Neuronal stem cell (in vitro differentiated cells): ENCODE data around the gene RREB1.

ENCODE experiments used
- DNase-seq: peaks from one replicate; pipeline ENCODE4 v3.0.0-alpha.2; 2013; ENCODE audit warnings: low spot score
- H2AFZ ChIP-seq: one replicate; pipeline ENCODE4 v1.6.1; 2013; ENCODE audit warnings: mild to moderate bottlenecking, low read length, inconsistent platforms
- H2AK5ac ChIP-seq: 2 replicates; pipeline ENCODE4 v1.6.1; 2013; ENCODE audit warnings: low read depth, mild to moderate bottlenecking, inconsistent platforms, low read length, moderate library complexity, mixed read lengths
- H2BK120ac ChIP-seq: 2 replicates; pipeline ENCODE4 v1.6.1; 2013; ENCODE audit warnings: low read depth, mild to moderate bottlenecking, inconsistent platforms, low read length, moderate library complexity, mixed read lengths
- H2BK12ac ChIP-seq: one replicate; pipeline ENCODE4 v1.6.1; 2013; ENCODE audit warnings: low read length, inconsistent platforms
- H2BK15ac ChIP-seq: 2 replicates; pipeline ENCODE4 v1.6.1; 2013; ENCODE audit warnings: mild to moderate bottlenecking, low read length, inconsistent platforms, mixed read lengths
- H2BK5ac ChIP-seq: one replicate; pipeline ENCODE4 v1.6.1; 2013; ENCODE audit warnings: inconsistent platforms, mild to moderate bottlenecking, low read length, moderate library complexity
- H3K14ac ChIP-seq: one replicate; pipeline ENCODE4 v1.6.1; 2013; ENCODE audit warnings: low read length, inconsistent platforms
- H3K18ac ChIP-seq: 2 replicates; pipeline ENCODE4 v1.6.1; 2013; ENCODE audit warnings: low read length, inconsistent platforms
- H3K23ac ChIP-seq: 2 replicates; pipeline ENCODE4 v1.6.1; 2013; ENCODE audit warnings: low read depth, mild to moderate bottlenecking, mixed read lengths, low read length, inconsistent platforms; ENCODE audit not compliant: poor library complexity
- H3K27ac ChIP-seq: replicated peaks from 3 replicates; pipeline ENCODE4 v1.5.1; 2013; ENCODE audit warnings: low read length, inconsistent platforms
- H3K27me3 ChIP-seq, 3 experiments: 2 replicates each; pipeline ENCODE4 v1.6.1; 2013; ENCODE audit warnings: low read length in 3 of 3, mild to moderate bottlenecking in 2 of 3, inconsistent platforms in 1 of 3, low read depth in 1 of 3, mixed read lengths in 1 of 3, moderate library complexity in 1 of 3; ENCODE audit not compliant: control insufficient read depth in 3 of 3, insufficient read depth in 3 of 3
- H3K36me3 ChIP-seq, 2 donors: replicated peaks in 1 of 2; 2 replicates each; pipeline ENCODE4 v1.6.1; 2013; ENCODE audit warnings: low read length in 2 of 2; ENCODE audit not compliant: control insufficient read depth in 2 of 2, insufficient read depth in 2 of 2
- H3K4ac ChIP-seq: 2 replicates; pipeline ENCODE4 v1.6.1; 2013; ENCODE audit warnings: inconsistent platforms, mild to moderate bottlenecking, low read length, moderate library complexity
- H3K4me1 ChIP-seq, 2 donors: 1 replicate in 1 of 2; 2 replicates in 1 of 2; pipeline ENCODE4 v1.6.1; 2013; ENCODE audit warnings: low read length in 2 of 2, low read depth in 1 of 2; ENCODE audit not compliant: control insufficient read depth in 2 of 2, insufficient read depth in 1 of 2
- H3K4me2 ChIP-seq: one replicate; pipeline ENCODE4 v1.6.1; 2013; ENCODE audit warnings: mild to moderate bottlenecking, low read length, inconsistent platforms; ENCODE audit not compliant: insufficient read depth, poor library complexity, severe bottlenecking
- H3K4me3 ChIP-seq, 2 donors: 2 replicates each; pipeline ENCODE4 v1.5.1; 2013; ENCODE audit warnings: low read length in 2 of 2, mild to moderate bottlenecking in 2 of 2, inconsistent platforms in 1 of 2, moderate library complexity in 1 of 2
- H3K79me1 ChIP-seq: one replicate; pipeline ENCODE4 v1.6.1; 2013; ENCODE audit warnings: low read depth, mild to moderate bottlenecking, inconsistent platforms, low read length, moderate library complexity
- H3K9ac ChIP-seq: one replicate; pipeline ENCODE4 v1.6.1; 2013; ENCODE audit warnings: mild to moderate bottlenecking, low read depth, low read length, inconsistent platforms; ENCODE audit not compliant: poor library complexity
- H3K9me3 ChIP-seq, 2 donors: replicated peaks in 1 of 2; 2 replicates each; pipeline versions ENCODE3 to v1.6.1; 2013; ENCODE audit warnings: low read length in 2 of 2, mild to moderate bottlenecking in 2 of 2, inconsistent platforms in 1 of 2, low read depth in 1 of 2, mixed read lengths in 1 of 2, moderate library complexity in 1 of 2; ENCODE audit not compliant: control insufficient read depth in 2 of 2, insufficient read depth in 1 of 2
- H4K8ac ChIP-seq: one replicate; pipeline ENCODE4 v1.6.1; 2013; ENCODE audit warnings: low read depth, mild to moderate bottlenecking, inconsistent platforms, low read length, moderate library complexity
- H4K91ac ChIP-seq: one replicate; pipeline ENCODE4 v1.6.1; 2013; ENCODE audit warnings: low read length, low read depth, mild to moderate bottlenecking, inconsistent platforms; ENCODE audit not compliant: poor library complexity
- WGBS, 2 donors: extraction: QIAGEN DNeasy Blood & Tissue Kit; methylation state at CpG; one replicate each; pipeline ENCODE4 v1.1.7; 2013; ENCODE audit warnings: missing lambda C conversion rate in 2 of 2, mixed read lengths in 1 of 2; ENCODE audit not compliant: insufficient read length in 2 of 2, insufficient replicate concordance in 1 of 2; ENCODE audit errors: extremely low coverage in 2 of 2; 5-methylcytosine and 5-hydroxymethylcytosine counted together

The RREB1 gene

GRCh38 chr6:7200598-7201443 is 93.1 kb downstream of the RREB1 start:
- H3K4me1 ChIP-seq: peaks cover 0 to 1% of the 10 kb centered on the region in 2 donors
- no peak overlapping the region for H4K8ac ChIP-seq
- H3K27me3 ChIP-seq: no peaks in the 10 kb centered on the region
- H3K27ac ChIP-seq: no peak overlapping the region
- no peak for DNase-seq
- no peak overlapping the region for H3K23ac ChIP-seq
- no peak overlapping the region for H3K4me3 ChIP-seq
- H2AK5ac ChIP-seq: no peak overlapping the region
- peaks cover 0 to 53% of the 10 kb centered on the region in 2 donors for H3K36me3 ChIP-seq
- no peak overlapping the region for H3K4me2 ChIP-seq
- H3K9me3 ChIP-seq: no peaks in the 10 kb centered on the region
- no peak overlapping the region for H2BK120ac ChIP-seq
- H3K4ac ChIP-seq: no peak overlapping the region
- H2AFZ ChIP-seq: no peak overlapping the region
- no peak overlapping the region for H3K14ac ChIP-seq
- no peak overlapping the region for H3K18ac ChIP-seq
- no CpG with 5 or more reads among the region's 13 CpGs for WGBS, 2 donors
- H2BK15ac ChIP-seq: no peak overlapping the region
- no peaks in the 10 kb centered on the region for H3K79me1 ChIP-seq
- no peak overlapping the region for H2BK12ac ChIP-seq
- no peak overlapping the region for H3K9ac ChIP-seq
- H4K91ac ChIP-seq: no peak overlapping the region
- no peak overlapping the region for H2BK5ac ChIP-seq

GRCh38 chr6:7201444-7201731 is 93.6 kb downstream of the RREB1 start:
- no peaks in the 10 kb centered on the region for H3K79me1 ChIP-seq
- H3K36me3 ChIP-seq: peaks cover 0 to 50% of the 10 kb centered on the region in 2 donors
- no peak overlapping the region for H2BK120ac ChIP-seq
- no peak overlapping the region for H4K91ac ChIP-seq
- H3K4me2 ChIP-seq: no peak overlapping the region
- H3K9me3 ChIP-seq: no peaks in the 10 kb centered on the region
- H3K27me3 ChIP-seq: no peaks in the 10 kb centered on the region
- DNase-seq: no peak
- H3K23ac ChIP-seq: no peak overlapping the region
- whole genome bisulfite sequencing, 2 donors: no CpG with 5 or more reads among the region's 2 CpGs
- no peak overlapping the region for H3K4ac ChIP-seq
- no peak overlapping the region for H3K14ac ChIP-seq
- no peak overlapping the region for H3K18ac ChIP-seq
- no peak overlapping the region for H2BK15ac ChIP-seq
- H2AK5ac ChIP-seq: no peak overlapping the region
- no peak overlapping the region for H2BK5ac ChIP-seq
- no peak overlapping the region for H3K9ac ChIP-seq
- no peak overlapping the region for H2AFZ ChIP-seq
- no peak overlapping the region for H3K27ac ChIP-seq
- no peak overlapping the region for H3K4me3 ChIP-seq
- H2BK12ac ChIP-seq: no peak overlapping the region
- no peaks in the 10 kb centered on the region for H3K4me1 ChIP-seq
- no peak overlapping the region for H4K8ac ChIP-seq

GRCh38 chr6:7201732-7202541 is 94.2 kb downstream of the RREB1 start:
- no peak overlapping the region for H3K18ac ChIP-seq
- H2AFZ ChIP-seq: no peak overlapping the region
- no CpG with 5 or more reads among the region's 16 CpGs for WGBS, 2 donors
- H2BK120ac ChIP-seq: no peak overlapping the region
- no peak overlapping the region for H4K8ac ChIP-seq
- no peak overlapping the region for H2BK5ac ChIP-seq
- no peak overlapping the region for H2BK15ac ChIP-seq
- peaks cover 0 to 46% of the 10 kb centered on the region in 2 donors for H3K36me3 ChIP-seq
- no peaks in the 10 kb centered on the region for H3K27me3 ChIP-seq
- H4K91ac ChIP-seq: no peak overlapping the region
- no peak overlapping the region for H2AK5ac ChIP-seq
- H3K4me2 ChIP-seq: no peak overlapping the region
- no peak overlapping the region for H3K27ac ChIP-seq
- no peak overlapping the region for H2BK12ac ChIP-seq
- peak overlapping the region; percentile 26 for H3K23ac ChIP-seq
- no peak for DNase-seq
- H3K4me3 ChIP-seq: no peak overlapping the region
- H3K4ac ChIP-seq: no peak overlapping the region
- no peak overlapping the region for H3K14ac ChIP-seq
- H3K79me1 ChIP-seq: no peaks in the 10 kb centered on the region
- H3K9ac ChIP-seq: no peak overlapping the region
- H3K4me1 ChIP-seq: no peaks in the 10 kb centered on the region
- H3K9me3 ChIP-seq: no peaks in the 10 kb centered on the region

- Histone ChIP-seq H3K36me3 (peaks cover 0 to 42% of the 10 kb centered on the region in 2 donors), H3K4me1 (no peaks in the 10 kb centered on the region), H2BK120ac (no peak overlapping the region), H3K4me2 (no peak overlapping the region), H4K91ac (no peak overlapping the region), H4K8ac (no peak overlapping the region), H3K4ac (no peak overlapping the region), H2BK15ac (no peak overlapping the region), H3K27me3 (no peaks in the 10 kb centered on the region), H2BK5ac (no peak overlapping the region), H3K18ac (no peak overlapping the region), H3K4me3 (no peak overlapping the region), H3K9me3 (no peaks in the 10 kb centered on the region), H3K14ac (no peak overlapping the region), H2AFZ (no peak overlapping the region), H3K9ac (no peak overlapping the region), H2AK5ac (no peak overlapping the region), H3K27ac (no peak overlapping the region), H2BK12ac (no peak overlapping the region), H3K79me1 (no peaks in the 10 kb centered on the region), H3K23ac (no peak overlapping the region)
- no peak for DNase-seq
Observed at GRCh38 chr6:7202950-7203349, 95.2 kb downstream of the RREB1 start.
